Natural killer cell (primary cell): ENCODE results near the gene OSBPL10. TPM values are rescaled to one million over a fixed set of nuclear protein-coding genes. Genes with fewer than 3 reads are reported as not detected.

Experiments
- ATAC-seq, 3 donors: fragments of 150-1000 bp in 2 of 3; fragments of 200-7000 bp in 1 of 3; cut with Tn5 transposase; 1 replicate in 1 of 3; 2 replicates in 2 of 3; pipeline ENCODE4 v1.10.0; 2021; ENCODE audit warnings: mild to moderate bottlenecking in 2 of 3, moderate library complexity in 2 of 3
- DNase-seq, 2 donors: peaks; one replicate each; pipeline versions ENCODE4 v3.0.0 to v3.0.0-alpha.2; 2013 to 2021; ENCODE audit warnings: mixed read lengths in 1 of 2
- H3K27ac ChIP-seq: one replicate; pipeline ENCODE4 v1.5.1; 2013; ENCODE audit warnings: mild to moderate bottlenecking, low read length
- H3K27me3 ChIP-seq: one replicate; pipeline ENCODE4 v1.6.1; 2013; ENCODE audit warnings: low read length; ENCODE audit not compliant: control insufficient read depth, insufficient read depth
- H3K36me3 ChIP-seq: one replicate; pipeline ENCODE4 v1.6.1; 2013; ENCODE audit warnings: low read length; ENCODE audit not compliant: control insufficient read depth, insufficient read depth
- H3K4me1 ChIP-seq: one replicate; pipeline ENCODE4 v1.6.1; 2013; ENCODE audit warnings: low read length; ENCODE audit not compliant: control insufficient read depth, insufficient read depth
- H3K4me3 ChIP-seq: one replicate; pipeline ENCODE4 v1.5.1; 2013; ENCODE audit warnings: low read length
- H3K9me3 ChIP-seq: one replicate; pipeline ENCODE4 v1.6.1; 2013; ENCODE audit warnings: low read length; ENCODE audit not compliant: control insufficient read depth, insufficient read depth
- H3K27ac Mint-ChIP-seq, 2 donors: one replicate each; pipeline ENCODE4 v1.8.0; 2022; ENCODE audit warnings: mild to moderate bottlenecking in 2 of 2, mixed read lengths in 2 of 2, moderate library complexity in 1 of 2
- H3K27me3 Mint-ChIP-seq, 2 donors: one replicate each; pipeline ENCODE4 v1.8.0; 2022; ENCODE audit warnings: low read depth in 2 of 2, mixed read lengths in 2 of 2
- H3K36me3 Mint-ChIP-seq: one replicate; pipeline ENCODE4 v1.8.0; 2022; ENCODE audit warnings: mixed read lengths
- H3K4me1 Mint-ChIP-seq, 2 donors: one replicate each; pipeline ENCODE4 v1.8.0; 2022; ENCODE audit warnings: mixed read lengths in 2 of 2
- H3K4me3 Mint-ChIP-seq: one replicate; pipeline ENCODE4 v1.8.0; 2022; ENCODE audit warnings: mild to moderate bottlenecking, moderate library complexity, mixed read lengths
- H3K9me3 Mint-ChIP-seq, 2 donors: one replicate each; pipeline ENCODE4 v1.8.0; 2022; ENCODE audit warnings: mixed read lengths in 2 of 2
- CTCF ChIP-seq: fragments of 200-600 bp; IDR thresholded peaks from one replicate; pipeline ENCODE4 v1.8.0; 2022; ENCODE audit warnings: antibody characterized with exemption
- WGBS: methylation state at CpG from one replicate; pipeline ENCODE4 v1.1.7; 2013; ENCODE audit warnings: missing lambda C conversion rate; ENCODE audit not compliant: insufficient coverage; 5-methylcytosine and 5-hydroxymethylcytosine counted together
- intact Hi-C: fragments of 100-400 bp; cut with micrococcal nuclease; formaldehyde crosslinking; loops from one replicate; pipeline ENCODE4 v1.14.2; 2022
- total RNA-seq, 4 donors: library from RNA; stranded (reverse); fragments of 120-200 nt in 1 of 4; gene quantifications; one replicate each; pipeline versions ENCODE4 v1.2.3 to v1.2.4, GENCODE V29; 2013 to 2022

OSBPL10 gene
- total RNA-seq, 3 donors from 2014 or later (not counting 1 experiment from before 2014, with no cell fraction given) = 1.00 to 3.6 (median 1.6) TPM

- Mint-ChIP-seq H3K27ac (no peak overlapping the region), H3K36me3 (peaks cover 10% of the 10 kb centered on the region), H3K4me3 (no peak overlapping the region), H3K27me3 (no peaks in the 10 kb centered on the region), H3K9me3 (peaks cover 5 to 7% of the 10 kb centered on the region in 2 donors), H3K4me1 (peaks cover 17 to 20% of the 10 kb centered on the region in 2 donors)
- no peaks in the 10 kb centered on the region for H3K36me3 ChIP-seq
- ATAC-seq (no peak), DNase-seq (no peak)
- WGBS = no CpG with 5 or more reads among the region's 1 CpG
- no peak overlapping the region for H3K27ac ChIP-seq
- H3K4me1 ChIP-seq = peaks cover 6% of the 10 kb centered on the region
- H3K27me3 ChIP-seq = no peaks in the 10 kb centered on the region
- intact Hi-C loops = no loop called here
- peaks cover 8% of the 10 kb centered on the region for H3K9me3 ChIP-seq
- no peak for TF ChIP-seq CTCF
- no peak overlapping the region for H3K4me3 ChIP-seq
These were observed 60.8 kb downstream of the OSBPL10 start for GRCh38 chr3:31920310-31920709.

- ATAC-seq = no peak
These were observed 61.5 kb downstream of the OSBPL10 start for GRCh38 chr3:31919528-31919927.

GRCh38 chr3:31918179-31919150 is 62.6 kb downstream of the OSBPL10 start:
- Mint-ChIP-seq H3K27me3 (no peaks in the 10 kb centered on the region), H3K4me3 (peak overlapping the region; percentile 84), H3K4me1 (peaks cover 17 to 20% of the 10 kb centered on the region in 2 donors), H3K36me3 (peaks cover 10% of the 10 kb centered on the region), H3K9me3 (peaks cover 5 to 7% of the 10 kb centered on the region in 2 donors), H3K27ac (peak overlapping the region; percentile 80 to 82)
- peak overlapping the region; percentile 2 for H3K27ac ChIP-seq
- H3K4me1 ChIP-seq = peaks cover 6% of the 10 kb centered on the region
- H3K4me3 ChIP-seq = no peak overlapping the region
- TF ChIP-seq CTCF = no peak
- no peaks in the 10 kb centered on the region for H3K36me3 ChIP-seq
- peaks cover 8% of the 10 kb centered on the region for H3K9me3 ChIP-seq
- WGBS = 67% methylated on average over 5 of the region's 5 CpGs
- intact Hi-C loops = no loop called here
- ATAC-seq (peak; percentile 57 to 77 (median 59)), DNase-seq (peak in 1 of 2 donors; percentile 7)
- H3K27me3 ChIP-seq = no peaks in the 10 kb centered on the region

More at GRCh38 chr3:31919528-31919927, 61.5 kb downstream of the OSBPL10 start:
- Mint-ChIP-seq H3K4me3 (no peak overlapping the region), H3K36me3 (peaks cover 10% of the 10 kb centered on the region), H3K9me3 (peaks cover 5 to 7% of the 10 kb centered on the region in 2 donors), H3K27ac (no peak overlapping the region), H3K27me3 (no peaks in the 10 kb centered on the region), H3K4me1 (peaks cover 17 to 20% of the 10 kb centered on the region in 2 donors)
- no peak for TF ChIP-seq CTCF
- no peaks in the 10 kb centered on the region for H3K36me3 ChIP-seq
- peaks cover 8% of the 10 kb centered on the region for H3K9me3 ChIP-seq
- no peaks in the 10 kb centered on the region for H3K27me3 ChIP-seq
- intact Hi-C loops = no loop called here
- DNase-seq = no peak
- 100% methylated on average over 1 of the region's 2 CpGs for WGBS
- no peak overlapping the region for H3K4me3 ChIP-seq
- H3K4me1 ChIP-seq = peaks cover 6% of the 10 kb centered on the region
- no peak overlapping the region for H3K27ac ChIP-seq
